Caco-2 (cell line): ENCODE measurements around the gene GPR173. TPM values are rescaled to one million over a fixed set of nuclear protein-coding genes. Genes with fewer than 3 reads are reported as not detected.

Experiments used
- BruUV-seq: library from RNA; stranded (reverse); fragments of 400-500 nt; replicated peaks from 2 replicates; lab custom pipeline; 2021; lab: Mats Ljungman, UMichigan
- CTCF ChIA-PET: fragments of 300-600 bp; sonication (Branson Sonifier 250); formaldehyde crosslinking; loops from one replicate; lab custom pipeline; 2022; ENCODE audit warnings: antibody characterized with exemption; lab: Charles Lee
- POLR2A ChIA-PET: fragments of 300-600 bp; sonication (Branson Sonifier 250); formaldehyde crosslinking; loops from one replicate; lab custom pipeline; 2022; ENCODE audit warnings: antibody characterized with exemption; lab: Charles Lee
- DNase-seq, 2 experiments: peaks; one replicate each; pipeline versions ENCODE4 v3.0.0 to v3.0.0-alpha.2; 2020 to 2022
- H3K27me3 ChIP-seq: replicated peaks from 2 replicates; pipeline ENCODE4 v1.6.0; 2011; ENCODE audit warnings: low read length; ENCODE audit not compliant: control insufficient read depth, insufficient read depth
- H3K36me3 ChIP-seq: 2 replicates; pipeline ENCODE4 v1.5.1; 2011; ENCODE audit warnings: low read length; ENCODE audit not compliant: control insufficient read depth, insufficient read depth
- H3K4me1 ChIP-seq: fragments of 250-450 bp; sonication (Bioruptor Pico); 2 replicates; pipeline ENCODE4 v1.5.1; 2020; ENCODE audit warnings: mild to moderate bottlenecking
- H3K4me3 ChIP-seq: 2 replicates; pipeline ENCODE4 v1.5.1; 2011; ENCODE audit warnings: low read depth, mild to moderate bottlenecking, control low read depth, low read length
- H3K9me3 ChIP-seq: fragments of 250-450 bp; sonication (Bioruptor Pico); 2 replicates; pipeline ENCODE4 v1.5.1; 2020; ENCODE audit warnings: mild to moderate bottlenecking, moderate library complexity
- H3K27ac Mint-ChIP-seq: one replicate; pipeline ENCODE4 v1.8.0; 2022; ENCODE audit warnings: mixed read lengths; ENCODE audit not compliant: unreplicated experiment
- H3K27me3 Mint-ChIP-seq: one replicate; pipeline ENCODE4 v1.8.0; 2022; ENCODE audit warnings: mixed read lengths; ENCODE audit not compliant: insufficient read depth, unreplicated experiment
- H3K36me3 Mint-ChIP-seq: one replicate; pipeline ENCODE4 v1.8.0; 2022; ENCODE audit warnings: mild to moderate bottlenecking, mixed read lengths; ENCODE audit not compliant: insufficient read depth, unreplicated experiment
- H3K4me1 Mint-ChIP-seq: one replicate; pipeline ENCODE4 v1.8.0; 2022; ENCODE audit warnings: low read depth, mixed read lengths; ENCODE audit not compliant: unreplicated experiment
- H3K4me3 Mint-ChIP-seq: one replicate; pipeline ENCODE4 v1.8.0; 2022; ENCODE audit warnings: mild to moderate bottlenecking, moderate library complexity, mixed read lengths; ENCODE audit not compliant: unreplicated experiment
- H3K9me3 Mint-ChIP-seq: one replicate; pipeline ENCODE4 v1.8.0; 2022; ENCODE audit warnings: mixed read lengths; ENCODE audit not compliant: unreplicated experiment
- CTCF ChIP-seq, 2 experiments: fragments of 200-600 bp in 1 of 2; IDR thresholded peaks; 1 replicate in 1 of 2; 2 replicates in 1 of 2; pipeline versions ENCODE4 v1.5.1 to v1.8.0; 2011 to 2022; ENCODE audit warnings: antibody characterized with exemption in 1 of 2, control low read depth in 1 of 2, inconsistent platforms in 1 of 2, low read depth in 1 of 2, low read length in 1 of 2, mild to moderate bottlenecking in 1 of 2, moderate library complexity in 1 of 2; ENCODE audit not compliant: insufficient read depth in 1 of 2, severe bottlenecking in 1 of 2, unreplicated experiment in 1 of 2
- intact Hi-C: fragments of 100-400 bp; cut with micrococcal nuclease; formaldehyde crosslinking; loops from one replicate; pipeline ENCODE4 v1.10.0; 2022; ENCODE audit not compliant: unreplicated experiment
- total RNA-seq: library from RNA; stranded (reverse); gene quantifications from 2 replicates; pipeline ENCODE4 v1.2.3, GENCODE V29; 2022

GPR173 gene
- total RNA-seq, 1 experiment from 2014 or later = 0.18 TPM

GRCh38 chrX:53085661-53086229, 37.2 kb downstream of the GPR173 start:
- CTCF ChIA-PET = no interaction called here
- Histone ChIP-seq H3K4me1 (no peaks in the 10 kb centered on the region), H3K36me3 (no peaks in the 10 kb centered on the region; the same call in 1 of the 2 replicates), H3K27me3 (no peaks in the 10 kb centered on the region), H3K9me3 (no peaks in the 10 kb centered on the region), H3K4me3 (no peak overlapping the region)
- TF ChIP-seq CTCF (IDR thresholded peaks at IDR 0.05; ENCODE audit: insufficient read depth in 1 of 2, low read depth in 1 of 2, low read length in 1 of 2, severe bottlenecking in 1 of 2, unreplicated experiment in 1 of 2) = no peak
- no peak overlapping the region for H3K4me3 Mint-ChIP-seq
- intact Hi-C loops = no loop called here
- no peak overlapping the region for H3K27ac Mint-ChIP-seq
- peaks cover 7% of the 10 kb centered on the region for H3K4me1 Mint-ChIP-seq
- H3K27me3 Mint-ChIP-seq = no peaks in the 10 kb centered on the region
- BruUV-seq = no TSS peak
- H3K36me3 Mint-ChIP-seq = peaks cover 28% of the 10 kb centered on the region
- no peaks in the 10 kb centered on the region for H3K9me3 Mint-ChIP-seq
- POLR2A ChIA-PET = no interaction called here
- no peak for DNase-seq

DNA sequence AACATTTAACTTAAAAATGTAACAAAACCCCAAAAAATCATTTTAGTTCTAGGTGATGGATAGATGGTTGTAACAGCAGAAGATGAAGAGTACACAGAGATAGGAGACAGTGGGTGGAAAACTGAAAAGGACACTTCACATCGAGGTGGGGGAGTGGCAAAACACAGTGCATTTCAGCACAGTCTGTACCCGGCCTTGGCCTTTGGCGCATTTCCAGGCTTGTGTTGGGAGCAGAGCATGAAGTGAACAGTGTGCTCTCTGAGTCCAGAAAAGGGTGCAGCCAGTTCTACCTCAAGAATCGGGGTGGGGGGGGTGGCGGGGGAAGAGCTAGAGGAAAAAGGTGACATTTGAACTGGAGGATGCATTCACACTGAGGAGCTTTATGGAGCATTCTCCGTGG, 37.9 kb downstream of the GPR173 start:
- Mint-ChIP-seq H3K27ac (no peak overlapping the region), H3K9me3 (no peaks in the 10 kb centered on the region), H3K27me3 (no peaks in the 10 kb centered on the region), H3K4me1 (peaks cover 7% of the 10 kb centered on the region), H3K4me3 (no peak overlapping the region), H3K36me3 (peaks cover 28% of the 10 kb centered on the region)
- Histone ChIP-seq H3K9me3 (no peaks in the 10 kb centered on the region), H3K36me3 (no peaks in the 10 kb centered on the region; the same call in 1 of the 2 replicates), H3K4me3 (no peak overlapping the region), H3K27me3 (no peaks in the 10 kb centered on the region), H3K4me1 (no peaks in the 10 kb centered on the region)
- no peak for TF ChIP-seq CTCF (IDR thresholded peaks at IDR 0.05; ENCODE audit: insufficient read depth in 1 of 2, low read depth in 1 of 2, low read length in 1 of 2, severe bottlenecking in 1 of 2, unreplicated experiment in 1 of 2)
- BruUV-seq = no TSS peak
- CTCF ChIA-PET = no interaction called here
- no peak for DNase-seq
- intact Hi-C loops = no loop called here
- POLR2A ChIA-PET = no interaction called here

- intact Hi-C loops = no loop called here
- BruUV-seq = no TSS peak
- H3K36me3 ChIP-seq = no peaks in the 10 kb centered on the region; the same call in 1 of the 2 replicates
- H3K4me3 ChIP-seq = no peak overlapping the region
- Mint-ChIP-seq H3K27ac (no peak overlapping the region), H3K4me3 (no peak overlapping the region), H3K36me3 (peaks cover 20% of the 10 kb centered on the region), H3K27me3 (no peaks in the 10 kb centered on the region), H3K4me1 (peaks cover 7% of the 10 kb centered on the region), H3K9me3 (no peaks in the 10 kb centered on the region)
- CTCF ChIA-PET = no interaction called here
- no peak for DNase-seq
- POLR2A ChIA-PET = no interaction called here
- no peaks in the 10 kb centered on the region for H3K9me3 ChIP-seq
- H3K27me3 ChIP-seq = no peaks in the 10 kb centered on the region
- no peak for TF ChIP-seq CTCF (IDR thresholded peaks at IDR 0.05; ENCODE audit: insufficient read depth in 1 of 2, low read depth in 1 of 2, low read length in 1 of 2, severe bottlenecking in 1 of 2, unreplicated experiment in 1 of 2)
- H3K4me1 ChIP-seq = no peaks in the 10 kb centered on the region
These were observed 38.8 kb downstream of the GPR173 start for GRCh38 chrX:53087388-53087831.
